Stimulated activated CD4-positive, alpha-beta T cell treated with anti-CD3 and anti-CD28 coated beads, Interleukin-1b, Interleukin-23, amount 100 ng/mL, for 1 hour (primary cell): ENCODE data around the gene PSMD9.
A peak's percentile ranks its signal among the peaks of the same experiment; 100 is the strongest.
"Not testable (repeated sequence)": the region's sequence is repeated elsewhere in the genome, so short reads cannot be mapped to it uniquely, and the experiment has no call there.

Experiments
- DNase-seq, 2 donors: peaks; one replicate each; pipeline ENCODE4 v3.0.0-alpha.2; 2020; ENCODE audit warnings: low read depth in 2 of 2

PSMD9 gene, protein sequence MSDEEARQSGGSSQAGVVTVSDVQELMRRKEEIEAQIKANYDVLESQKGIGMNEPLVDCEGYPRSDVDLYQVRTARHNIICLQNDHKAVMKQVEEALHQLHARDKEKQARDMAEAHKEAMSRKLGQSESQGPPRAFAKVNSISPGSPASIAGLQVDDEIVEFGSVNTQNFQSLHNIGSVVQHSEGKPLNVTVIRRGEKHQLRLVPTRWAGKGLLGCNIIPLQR

DNA sequence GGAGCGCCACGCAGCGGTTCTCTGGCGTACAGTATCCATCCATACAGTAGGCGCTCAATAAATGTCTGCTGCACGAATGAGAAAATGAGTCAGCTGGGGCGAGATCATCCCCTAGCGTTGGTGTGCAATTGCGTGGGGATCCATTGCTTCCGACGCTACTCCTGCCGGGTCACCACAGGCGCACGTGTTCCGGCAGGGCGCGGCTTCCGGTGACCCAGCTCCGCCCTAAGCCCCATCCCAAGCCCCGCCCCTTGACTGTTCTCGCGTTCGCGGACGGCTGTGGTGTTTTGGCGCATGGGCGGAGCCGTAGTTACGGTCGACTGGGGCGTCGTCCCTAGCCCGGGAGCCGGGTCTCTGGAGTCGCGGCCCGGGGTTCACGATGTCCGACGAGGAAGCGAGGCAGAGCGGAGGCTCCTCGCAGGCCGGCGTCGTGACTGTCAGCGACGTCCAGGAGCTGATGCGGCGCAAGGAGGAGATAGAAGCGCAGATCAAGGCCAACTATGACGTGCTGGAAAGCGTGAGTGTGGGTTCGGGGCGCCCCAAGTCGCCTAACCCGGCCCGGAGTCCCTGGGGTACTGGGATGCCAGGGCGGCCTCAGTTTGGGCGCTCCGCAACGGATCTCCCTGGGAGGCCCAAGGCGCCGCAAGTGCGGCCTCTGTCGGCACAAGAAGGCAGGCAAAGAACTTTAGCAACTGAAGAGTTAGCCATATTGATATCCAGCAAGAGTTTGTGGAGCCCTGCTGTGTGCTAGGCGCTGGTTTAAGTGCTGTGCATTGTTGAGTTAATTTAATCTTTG, at the start of gene PSMD9:
Gene PSMD9, plus strand, starts transcription at position 313 of the 796 bp plus-strand sequence. Its CDS starts 67 bp downstream, at position 380.
- DNase-seq, result peak; percentile 94 to 97

DNA sequence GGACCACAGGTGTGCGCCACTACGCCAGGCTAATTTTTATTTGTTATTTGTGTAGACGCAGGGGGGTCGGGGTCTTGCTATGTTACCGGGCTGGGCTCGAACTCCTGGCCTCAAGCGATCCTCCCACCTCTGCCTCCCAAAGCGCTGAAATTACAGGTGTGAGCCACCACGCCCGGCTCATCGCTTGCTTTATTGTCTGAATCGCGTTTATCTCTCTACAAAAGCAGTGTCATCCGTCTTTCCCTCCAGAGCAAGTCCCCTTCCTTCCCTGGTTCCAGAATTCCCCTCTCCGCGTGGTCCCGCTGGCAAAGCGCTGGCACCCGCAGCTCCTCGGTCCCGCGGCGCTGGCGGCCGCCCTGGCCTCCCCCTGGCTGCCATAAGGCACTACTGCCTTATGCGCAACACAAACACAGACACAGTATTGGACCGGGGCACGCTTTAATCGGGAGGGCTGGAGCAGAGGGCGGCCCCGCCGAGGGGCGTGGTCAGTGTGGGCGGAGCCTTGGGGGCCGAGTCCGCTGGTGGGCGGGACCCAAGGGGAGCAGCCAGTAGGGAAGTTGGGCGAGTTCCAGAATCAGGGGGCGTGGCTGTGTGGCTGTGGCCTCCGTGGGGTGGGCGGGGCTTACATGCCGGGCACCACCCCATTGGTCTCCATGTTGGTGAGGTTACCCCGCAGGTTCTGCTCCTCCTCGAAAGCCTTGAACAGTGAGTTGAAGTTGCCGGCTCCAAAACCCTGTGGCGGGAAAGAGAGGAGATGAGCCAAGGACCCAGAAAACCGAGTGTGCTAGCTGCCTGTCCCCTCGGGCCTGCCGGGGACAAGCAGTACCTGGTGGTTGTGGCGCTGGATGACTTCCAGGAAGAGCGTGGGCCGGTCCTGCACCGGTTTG, 49.2 kb upstream of the PSMD9 start:
- peak; percentile 100 for DNase-seq

DNA sequence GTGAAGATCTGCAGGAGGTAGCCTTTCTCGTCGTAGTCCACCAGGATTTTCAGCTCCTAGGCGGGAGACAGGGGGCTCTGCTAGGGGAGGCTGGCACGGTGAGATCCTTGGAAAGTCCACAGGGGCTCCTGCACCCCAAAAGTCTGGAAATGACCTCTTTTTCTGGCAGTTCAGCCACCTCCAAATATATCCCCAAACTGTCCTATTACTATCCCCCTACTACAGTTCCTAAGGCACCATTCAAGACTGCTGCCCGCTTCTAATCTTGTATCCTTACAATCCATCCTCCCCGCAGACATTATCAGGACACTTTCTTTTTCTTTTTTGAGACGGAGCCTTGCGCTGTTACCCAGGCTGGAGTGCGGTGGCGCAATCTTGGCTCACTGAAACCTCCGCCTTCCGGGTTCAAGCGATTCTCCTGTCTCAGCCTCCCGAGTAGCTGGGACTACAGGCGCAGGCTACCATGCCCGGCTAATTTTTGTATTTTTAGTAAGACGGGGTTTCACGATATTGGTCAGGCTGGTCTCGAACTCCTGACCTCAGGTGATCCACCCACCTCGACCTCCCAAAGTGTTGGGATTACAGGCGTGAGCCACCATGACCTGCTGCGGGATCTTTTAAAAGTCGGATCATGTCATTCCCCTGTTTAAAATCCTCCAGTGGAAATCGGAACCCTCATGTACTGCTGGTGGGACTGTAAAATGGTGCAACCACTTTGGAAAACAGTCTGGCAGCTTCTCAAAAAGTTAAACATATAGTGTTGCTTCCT, 48.4 kb upstream of the PSMD9 start:
- no peak for DNase-seq

DNA sequence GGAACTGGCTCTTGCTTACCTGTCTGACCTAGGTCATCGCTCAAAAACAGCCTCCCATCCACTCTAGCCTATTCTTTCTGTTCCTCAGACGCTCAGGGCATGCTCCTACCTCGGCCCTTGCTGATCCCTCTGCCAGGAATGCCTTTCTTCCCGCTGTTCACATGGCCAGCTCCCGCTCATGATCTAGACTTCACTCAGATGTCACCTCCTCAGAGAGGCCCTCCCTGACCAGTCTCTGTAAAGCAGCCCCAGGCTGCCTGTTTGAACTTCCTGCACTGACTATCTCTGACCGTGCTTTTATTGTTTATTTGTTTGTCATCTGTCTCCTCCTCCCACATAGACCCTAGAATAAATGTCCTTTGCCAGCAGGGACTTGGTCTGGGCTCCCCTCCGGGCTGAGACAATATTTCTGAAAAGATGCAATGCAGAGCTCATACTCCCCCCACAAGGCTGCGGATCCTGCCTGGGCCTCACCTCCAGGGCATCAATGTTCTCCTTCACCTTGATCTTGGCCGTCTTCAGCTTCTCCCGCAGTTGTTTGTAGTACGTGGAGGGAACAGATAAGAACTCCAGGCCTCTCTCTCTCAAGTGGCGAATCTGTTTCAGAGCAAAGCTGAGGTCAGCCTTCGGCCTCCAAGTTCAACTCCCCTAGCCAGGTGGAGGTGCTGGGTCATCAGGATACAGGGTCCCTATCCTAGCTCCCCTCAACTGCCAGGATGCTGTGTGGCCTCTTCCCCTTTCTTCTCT, 45.2 kb upstream of the PSMD9 start:
- no peak for DNase-seq

DNA sequence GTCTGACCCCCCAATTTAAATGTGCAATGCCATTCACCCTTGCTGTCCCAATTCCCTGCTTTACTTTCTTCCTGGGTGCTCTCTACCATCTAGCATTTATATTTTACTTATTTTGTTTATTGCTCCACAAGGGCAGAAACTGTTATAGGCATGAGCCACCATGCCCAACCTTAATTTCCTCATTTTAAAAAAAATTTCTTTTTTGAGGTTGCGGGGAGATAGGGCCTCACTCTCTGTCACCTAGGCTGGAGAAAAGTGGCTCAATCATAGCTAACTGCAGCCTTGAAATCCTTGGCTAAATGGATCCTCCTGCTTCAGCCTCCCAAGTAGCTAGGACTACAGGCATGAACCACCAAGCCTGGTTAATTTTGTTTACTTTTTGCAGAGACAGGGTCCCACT, 42.9 kb upstream of the PSMD9 start:
- no peak for DNase-seq

DNA sequence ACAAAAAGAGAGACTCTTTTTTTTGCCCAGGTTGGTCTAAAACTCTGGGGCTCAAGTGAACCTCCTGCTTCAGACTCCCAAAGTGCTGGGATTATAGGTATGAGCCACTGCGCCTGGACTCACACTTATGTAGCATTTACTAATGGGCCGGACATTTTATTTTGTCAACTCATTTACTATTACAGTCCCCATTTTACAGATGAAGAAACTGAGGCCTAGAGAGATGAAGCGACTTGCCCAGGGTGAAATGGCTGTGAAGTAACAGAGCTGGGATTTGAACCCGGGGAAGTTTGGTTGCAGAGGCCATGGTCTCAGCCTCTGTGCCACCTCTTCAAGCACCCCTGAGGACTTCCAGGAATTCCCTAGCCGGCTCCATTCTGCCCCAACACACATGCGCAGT, 39.4 kb upstream of the PSMD9 start:
- no peak for DNase-seq

DNA sequence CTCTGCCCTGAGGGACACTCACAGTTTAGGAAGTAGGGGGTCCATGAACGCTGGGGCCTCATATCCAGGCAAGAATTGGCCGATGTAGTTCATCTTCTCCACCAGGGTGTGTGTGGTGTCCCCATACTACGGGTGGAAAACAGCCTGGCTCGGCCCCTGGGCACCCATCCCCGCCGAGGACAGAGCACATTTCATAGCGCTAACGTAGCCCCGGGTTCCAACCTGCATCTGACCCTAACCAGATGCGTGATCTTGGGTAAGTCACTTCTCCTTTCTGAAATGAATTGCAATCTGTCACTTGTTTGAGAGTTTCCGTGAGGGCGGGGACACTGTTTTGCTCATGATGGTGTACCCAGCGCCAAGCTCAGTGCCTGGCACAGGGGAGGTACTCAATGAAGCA, 38.9 kb upstream of the PSMD9 start:
- no peak for DNase-seq

DNA sequence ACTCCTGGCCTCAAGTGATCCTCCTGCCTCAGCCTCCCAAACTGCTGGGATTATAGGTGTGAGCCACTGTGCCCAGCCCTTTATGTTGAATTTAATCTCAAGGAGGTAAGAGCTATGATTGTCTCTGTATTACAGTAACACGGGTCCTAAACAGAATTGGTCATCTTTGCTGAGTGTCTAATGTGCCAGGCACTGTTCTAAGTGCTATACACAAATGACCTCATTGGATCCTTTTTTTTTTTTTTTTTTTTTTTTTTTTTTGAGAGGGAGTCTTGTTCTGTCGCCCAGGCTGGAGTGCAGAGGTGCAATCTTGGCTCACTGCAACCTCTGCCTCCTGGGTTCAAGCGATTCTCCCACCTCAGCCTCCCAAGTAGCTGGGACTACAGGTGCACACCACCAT, 36.2 kb upstream of the PSMD9 start:
- not testable (repeated sequence) for DNase-seq

DNA sequence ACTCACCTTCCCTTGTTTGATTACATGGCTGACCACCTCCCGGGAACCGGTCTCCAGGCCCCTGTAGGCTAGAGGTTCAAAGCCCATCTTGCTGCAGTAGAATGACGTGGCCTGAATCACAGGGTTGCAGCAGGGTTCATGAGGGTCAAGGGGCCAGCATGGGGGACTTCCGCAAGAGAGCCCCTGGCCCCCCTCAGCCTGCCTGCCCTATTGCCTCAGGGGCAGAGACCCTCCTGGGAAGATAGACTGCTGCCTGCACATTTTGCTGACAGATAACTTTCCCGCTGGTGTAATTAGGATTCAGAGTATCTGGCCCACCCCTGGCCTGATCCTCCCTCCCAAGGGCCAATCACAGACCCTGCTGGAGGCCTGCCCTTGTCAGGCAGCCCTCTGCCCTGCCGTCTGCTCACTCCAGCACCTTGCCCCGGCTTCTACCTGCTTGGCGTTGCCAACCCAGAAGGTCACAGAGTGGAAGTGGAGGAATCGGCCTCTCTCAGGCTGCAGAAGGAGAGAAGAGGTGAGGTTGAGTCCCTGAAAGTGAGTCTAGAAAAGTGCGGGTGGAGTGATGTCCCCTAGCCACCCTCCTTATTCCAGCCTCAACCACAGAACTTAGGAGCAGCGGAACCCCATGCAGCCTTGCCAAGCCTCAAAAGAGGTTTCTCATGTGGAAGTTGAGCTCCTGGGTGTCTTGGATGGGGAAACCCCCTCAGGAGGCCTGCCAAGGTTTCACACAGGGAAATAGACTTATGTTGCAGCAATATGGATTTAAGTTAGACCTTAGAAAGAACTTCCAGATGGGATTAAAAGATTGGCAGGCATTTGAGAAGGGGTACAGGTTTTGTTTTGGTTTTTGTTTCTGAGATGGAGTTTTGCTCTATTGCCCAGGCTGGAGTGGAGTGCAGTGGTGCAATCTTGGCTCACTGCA, 31.0 kb upstream of the PSMD9 start:
- DNase-seq, result no peak

DNA sequence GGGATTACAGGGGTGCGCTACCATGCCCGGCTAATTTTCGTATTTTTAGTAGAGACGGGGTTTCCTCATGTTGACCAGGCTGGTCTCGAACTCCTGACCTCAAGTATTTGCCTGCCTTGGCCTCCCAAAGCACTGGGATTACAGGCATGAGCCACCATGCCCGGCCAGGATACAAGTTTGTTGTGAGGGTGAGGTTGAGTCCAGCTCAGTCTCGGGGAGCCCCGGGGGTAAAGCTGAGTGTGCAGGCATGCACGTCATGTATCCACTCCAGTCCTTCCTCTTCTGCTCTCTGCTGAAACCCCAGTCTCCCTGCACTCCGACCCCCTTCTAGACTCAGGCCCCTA, 30.3 kb upstream of the PSMD9 start:
- DNase-seq, result no peak

DNA sequence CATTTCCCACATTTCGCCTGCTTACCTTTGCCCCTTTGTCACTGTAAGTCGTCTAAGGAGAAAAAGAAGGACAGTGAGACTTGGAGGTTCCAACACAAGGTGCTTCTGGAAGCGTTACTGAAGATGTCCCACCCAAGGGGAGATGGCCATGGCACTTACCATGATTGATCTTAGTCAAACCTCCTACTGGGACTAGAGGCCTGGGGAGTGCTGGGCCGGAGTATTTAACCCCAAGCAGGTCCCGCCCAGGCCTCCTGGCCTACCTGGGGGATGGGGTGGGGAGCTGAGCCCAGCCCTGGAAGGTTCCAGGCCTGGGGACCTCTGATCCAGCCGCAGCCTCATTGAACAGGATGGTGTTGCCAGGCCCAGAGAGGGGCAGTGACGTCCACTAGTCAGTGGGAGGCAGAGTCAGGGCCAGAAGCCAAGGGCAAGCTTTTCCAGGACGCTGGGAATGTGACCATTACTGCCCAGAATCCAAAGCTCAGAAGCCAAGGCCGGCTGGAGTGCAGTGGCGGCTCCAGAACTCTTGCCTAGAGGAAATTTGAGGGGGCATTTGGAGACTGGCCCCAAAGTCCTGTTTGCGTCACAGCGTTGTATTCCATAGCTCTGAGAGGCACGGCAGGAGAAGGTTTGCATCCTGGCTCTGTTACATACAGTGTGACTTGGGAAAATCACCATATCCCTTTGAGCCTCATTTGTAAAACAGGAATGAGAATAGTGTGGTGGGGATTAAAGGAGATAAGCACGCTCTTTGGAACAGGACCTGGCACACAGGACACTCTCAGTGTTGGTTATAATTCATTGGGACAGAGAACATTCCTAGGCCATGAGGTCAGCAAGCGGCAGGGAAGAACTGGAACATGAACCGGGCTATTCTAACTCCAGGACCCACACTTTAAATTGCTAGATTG, 29.7 kb upstream of the PSMD9 start, which contains the start of gene HPD:
Gene HPD, minus strand, starts transcription at position 198 of the 911 bp plus-strand sequence. Its CDS starts 36 bp downstream, at position 162.
- DNase-seq, result no peak

DNA sequence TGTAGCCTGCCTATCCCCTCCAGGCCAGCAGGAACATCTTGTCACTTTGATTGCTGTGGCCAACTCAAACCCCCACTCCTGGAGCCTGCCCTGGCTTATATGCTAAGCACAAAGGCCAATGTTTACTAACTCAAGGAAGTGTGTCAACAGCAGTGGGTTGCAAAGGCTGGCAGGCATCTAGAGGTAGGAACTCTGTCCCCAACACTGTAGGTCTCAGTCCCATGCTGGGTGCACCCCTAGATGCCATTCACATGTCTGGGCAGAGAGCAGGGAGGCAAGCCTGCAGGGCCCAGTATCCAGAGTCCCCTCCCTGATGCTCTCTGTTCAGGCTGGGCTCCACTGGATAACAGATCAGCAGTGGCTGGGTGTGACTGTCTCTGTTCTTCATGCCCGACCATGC, 28.3 kb upstream of the PSMD9 start:
- DNase-seq, result no peak

DNA sequence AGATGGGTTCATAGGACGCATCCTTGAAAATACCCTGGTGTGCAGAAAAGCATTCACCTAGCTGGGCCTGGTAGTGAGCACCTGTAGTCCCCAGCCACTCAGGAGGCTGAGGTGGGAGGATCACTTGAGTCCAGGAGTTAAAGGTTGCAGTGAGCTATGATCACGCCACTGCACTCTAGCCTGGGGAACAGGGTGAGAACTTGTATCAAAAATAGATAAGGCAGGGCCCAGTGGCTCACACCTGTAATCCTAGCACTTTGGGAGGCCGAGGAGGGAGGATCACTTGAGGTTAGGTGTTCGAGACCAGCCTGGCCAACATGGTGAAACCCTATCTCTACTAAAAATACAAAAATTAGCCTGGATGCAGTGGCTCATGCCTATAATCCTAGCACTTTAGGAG, 27.9 kb upstream of the PSMD9 start:
- DNase-seq, result not testable (repeated sequence)

DNA sequence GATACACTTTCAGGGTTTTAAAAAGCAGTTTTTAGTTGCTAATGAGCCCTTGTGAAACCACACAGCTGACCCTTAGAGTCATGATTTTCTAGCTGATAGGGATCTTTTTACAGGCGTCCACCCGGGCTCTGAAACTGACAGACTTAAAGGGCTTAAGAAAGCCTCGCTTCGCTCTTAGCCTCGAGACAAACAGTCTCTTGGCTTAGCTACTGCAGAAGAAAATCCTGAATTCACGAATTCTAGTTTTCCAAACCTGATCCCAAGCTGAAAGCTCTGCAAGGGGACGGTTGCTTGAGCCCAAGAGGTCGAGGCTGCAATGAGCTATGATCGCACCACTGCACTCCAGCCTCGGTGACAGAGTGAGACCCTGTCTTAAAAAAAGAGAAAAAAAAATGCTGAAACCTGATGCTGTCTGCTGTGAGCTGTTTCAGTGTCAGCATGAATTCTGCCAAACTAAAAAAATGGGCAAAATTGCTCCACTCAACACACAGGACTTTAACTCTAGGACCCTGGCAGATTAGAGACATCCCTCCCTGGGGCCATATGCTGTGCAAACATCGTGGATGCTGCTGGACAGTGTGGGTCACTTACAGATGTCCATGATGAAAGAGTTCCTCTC, 26.8 kb upstream of the PSMD9 start:
- no peak for DNase-seq

DNA sequence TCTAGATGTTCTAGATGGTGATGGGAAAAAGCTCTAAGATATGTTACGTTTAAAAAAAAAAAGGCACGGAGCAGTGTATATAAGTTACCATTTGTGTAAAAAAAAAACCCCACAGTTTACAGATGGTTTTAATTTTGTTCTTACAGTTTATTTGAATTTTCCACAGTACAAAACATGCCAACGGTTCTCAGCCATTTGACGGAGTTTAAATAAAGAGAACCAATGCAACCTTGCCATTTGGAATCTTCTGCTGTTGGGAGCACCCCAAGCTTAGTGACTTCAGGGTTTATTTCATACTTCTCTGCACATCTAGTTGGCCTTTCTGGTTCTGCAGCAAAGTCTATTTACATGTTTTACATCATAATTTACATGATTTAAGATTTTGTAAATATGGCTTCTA, 22.3 kb upstream of the PSMD9 start:
- DNase-seq, result no peak

DNA sequence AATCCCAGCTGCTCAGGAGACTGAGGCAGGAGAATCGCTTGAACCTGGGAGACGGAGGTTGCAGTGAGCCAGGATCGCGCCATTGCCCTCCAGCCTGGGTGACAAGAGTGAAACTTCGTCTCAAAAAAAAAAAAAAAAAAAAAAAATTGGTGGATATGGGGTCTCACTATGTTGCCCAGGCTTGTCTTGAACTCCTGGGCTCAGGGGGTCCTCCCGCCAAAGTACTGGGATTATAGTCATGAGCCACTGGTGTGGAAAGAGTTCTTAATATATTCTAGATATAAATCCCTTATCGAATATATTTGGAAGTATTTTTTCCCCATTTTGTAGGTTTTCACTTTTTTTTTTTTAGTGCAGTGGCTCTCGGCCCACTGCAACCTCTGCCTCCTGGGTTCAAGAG, 19.4 kb upstream of the PSMD9 start:
- not testable (repeated sequence) for DNase-seq

DNA sequence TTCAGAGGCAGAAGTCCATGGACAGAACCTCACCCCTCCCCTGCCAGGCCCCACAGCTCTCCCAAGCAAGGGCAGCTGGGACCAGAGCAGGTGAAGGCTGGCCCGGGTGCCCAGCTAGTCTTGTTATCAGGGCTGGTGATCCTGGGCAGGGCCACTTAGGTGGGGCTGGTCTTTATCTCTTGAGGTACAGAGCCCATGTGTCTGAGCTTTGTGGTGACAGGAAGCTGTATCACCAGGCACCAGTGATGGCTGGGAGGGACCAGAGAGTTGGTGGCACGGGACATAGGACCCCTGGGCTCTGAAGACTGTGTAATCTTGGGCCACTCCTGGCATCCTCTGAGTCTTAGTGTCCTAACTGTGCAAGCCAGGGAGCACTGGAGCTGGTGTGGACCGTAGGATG, 17.1 kb upstream of the PSMD9 start:
- DNase-seq, result no peak

DNA sequence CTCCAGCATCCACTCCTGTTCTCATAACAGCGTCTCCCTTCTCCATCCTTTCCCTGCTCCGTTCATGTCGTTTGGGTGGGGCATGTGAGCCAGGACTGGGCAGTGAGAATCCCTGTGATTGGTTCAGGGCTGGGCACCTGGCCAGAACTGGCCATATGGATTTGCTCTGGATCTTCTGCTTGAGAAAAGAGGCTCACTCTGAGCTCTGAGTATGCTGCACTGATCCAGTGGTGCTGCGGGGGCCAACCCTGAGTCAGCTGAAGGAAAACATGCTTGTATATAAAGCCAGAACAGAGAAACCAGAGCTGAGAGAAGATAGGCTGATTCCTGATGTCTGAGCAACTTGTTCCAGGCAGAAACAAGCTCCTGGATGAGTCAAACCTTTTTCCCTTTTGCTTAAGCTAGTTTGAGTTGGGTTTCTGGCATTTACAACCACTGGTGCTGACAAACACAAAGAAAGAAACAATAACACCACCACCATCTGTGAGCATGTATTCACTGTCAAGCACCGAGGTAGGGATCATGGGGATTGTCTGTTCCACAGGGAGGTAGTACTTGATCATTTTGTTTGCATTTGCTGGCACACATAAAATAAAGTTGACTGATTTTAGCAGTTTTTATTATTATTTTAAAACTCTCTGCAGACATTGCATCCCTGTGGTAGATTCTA, 15.9 kb upstream of the PSMD9 start:
- DNase-seq, result no peak
